ENCODE results near the gene ERCC3.

The ERCC3 gene

DNA sequence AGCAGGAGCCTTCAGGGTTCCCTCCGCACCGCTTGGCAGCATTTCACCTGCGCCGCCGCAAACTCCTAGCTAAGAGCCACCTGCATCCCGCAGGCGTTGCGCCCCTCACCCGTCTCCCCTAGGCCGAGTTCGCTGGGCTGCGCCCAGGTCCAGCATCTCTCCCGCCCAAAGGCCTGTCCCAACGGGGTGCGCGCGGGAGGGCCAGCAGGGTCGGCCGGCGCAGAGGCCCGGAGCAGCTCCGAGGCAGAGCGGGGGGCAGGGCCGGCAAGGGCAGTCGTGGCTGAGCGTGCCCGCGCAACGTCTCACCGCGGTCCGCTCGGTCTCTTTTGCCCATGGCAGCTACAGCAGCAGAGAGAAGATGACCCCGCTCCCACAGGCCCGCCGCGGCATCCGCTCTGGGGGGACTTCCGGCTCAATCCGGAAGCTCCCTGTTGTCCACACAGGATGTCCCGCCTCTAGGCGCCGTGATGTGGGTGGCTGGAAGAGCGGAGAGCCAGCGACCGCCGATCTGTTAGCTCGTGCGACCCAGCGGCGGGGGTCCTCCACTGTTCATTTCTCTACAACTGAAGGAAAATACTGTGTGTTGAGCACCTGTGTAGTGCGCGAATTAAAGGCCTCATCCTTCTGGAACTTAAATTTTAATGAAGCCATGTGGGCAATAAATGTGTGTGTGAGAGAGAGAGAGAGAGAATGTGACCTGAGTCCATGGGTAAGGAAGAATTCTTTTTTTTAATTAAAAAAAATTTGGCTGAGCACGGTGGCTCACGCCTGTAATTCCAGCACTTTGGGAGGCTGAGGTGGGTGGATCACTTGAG is at the start of gene ERCC3:
Gene ERCC3 (minus strand): TSS at position 397 of the 815 bp plus-strand sequence. CDS start 63 bp downstream, at position 334.
- TF ChIP-seq, protein P1, sequence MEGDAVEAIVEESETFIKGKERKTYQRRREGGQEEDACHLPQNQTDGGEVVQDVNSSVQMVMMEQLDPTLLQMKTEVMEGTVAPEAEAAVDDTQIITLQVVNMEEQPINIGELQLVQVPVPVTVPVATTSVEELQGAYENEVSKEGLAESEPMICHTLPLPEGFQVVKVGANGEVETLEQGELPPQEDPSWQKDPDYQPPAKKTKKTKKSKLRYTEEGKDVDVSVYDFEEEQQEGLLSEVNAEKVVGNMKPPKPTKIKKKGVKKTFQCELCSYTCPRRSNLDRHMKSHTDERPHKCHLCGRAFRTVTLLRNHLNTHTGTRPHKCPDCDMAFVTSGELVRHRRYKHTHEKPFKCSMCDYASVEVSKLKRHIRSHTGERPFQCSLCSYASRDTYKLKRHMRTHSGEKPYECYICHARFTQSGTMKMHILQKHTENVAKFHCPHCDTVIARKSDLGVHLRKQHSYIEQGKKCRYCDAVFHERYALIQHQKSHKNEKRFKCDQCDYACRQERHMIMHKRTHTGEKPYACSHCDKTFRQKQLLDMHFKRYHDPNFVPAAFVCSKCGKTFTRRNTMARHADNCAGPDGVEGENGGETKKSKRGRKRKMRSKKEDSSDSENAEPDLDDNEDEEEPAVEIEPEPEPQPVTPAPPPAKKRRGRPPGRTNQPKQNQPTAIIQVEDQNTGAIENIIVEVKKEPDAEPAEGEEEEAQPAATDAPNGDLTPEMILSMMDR (IDR thresholded peaks at IDR 0.05; ENCODE audit: insufficient read depth, low read depth, low read length, missing control alignments): no peak
- peak; percentile 91 for DNase-seq (ENCODE audit: low read depth)
- H3K4me3 ChIP-seq (ENCODE audit: low read depth, low read length): peak within 1 kb of the TSS; percentile 98

DNA sequence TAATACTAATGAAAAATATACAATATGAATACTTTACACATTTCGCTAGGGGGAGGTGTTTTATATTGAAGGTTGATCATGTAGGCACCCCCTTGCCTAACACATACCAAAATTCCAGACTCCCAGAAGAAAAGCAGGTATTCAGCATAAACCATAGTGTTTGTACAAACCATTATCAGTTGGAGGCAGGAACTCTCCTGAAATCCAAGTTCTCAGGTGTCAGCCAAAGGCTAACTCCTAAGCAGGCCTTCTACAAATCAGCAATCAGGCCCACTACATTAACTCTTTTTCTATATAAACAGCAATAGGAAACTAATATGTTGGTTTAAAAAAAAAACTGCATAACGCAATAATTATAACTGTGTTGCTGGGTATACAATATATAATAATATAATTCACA is 49.3 kb upstream of the ERCC3 start:
- DNase-seq (ENCODE audit: low read depth): no peak
- H3K4me3 ChIP-seq (ENCODE audit: low read depth, low read length): no peak overlapping the region
- TF ChIP-seq, protein P1 (IDR thresholded peaks at IDR 0.05; ENCODE audit: insufficient read depth, low read depth, low read length, missing control alignments): no peak

DNA sequence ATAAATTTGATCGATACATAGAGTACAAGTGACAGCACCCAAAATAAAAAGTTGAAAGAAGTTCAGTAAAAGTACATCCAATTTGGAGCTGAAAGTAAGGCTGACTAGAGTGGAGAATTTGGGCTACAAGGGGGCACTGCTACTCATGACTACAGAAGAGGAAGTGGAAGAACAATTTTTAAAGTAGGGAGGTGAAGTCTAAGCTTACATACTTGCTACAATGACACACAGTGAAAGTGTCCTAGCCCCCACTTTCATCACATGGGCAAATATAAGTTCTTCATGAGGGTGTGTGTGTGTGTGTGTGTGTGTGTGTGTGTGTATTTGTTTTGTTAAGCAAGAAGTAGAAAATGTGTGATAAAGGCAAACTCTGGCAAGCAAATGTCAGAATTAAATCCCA is 48.2 kb upstream of the ERCC3 start:
- H3K4me3 ChIP-seq (ENCODE audit: low read depth, low read length): no peak overlapping the region
- TF ChIP-seq, protein P1 (IDR thresholded peaks at IDR 0.05; ENCODE audit: insufficient read depth, low read depth, low read length, missing control alignments): no peak
- DNase-seq (ENCODE audit: low read depth): peak; percentile 64

DNA sequence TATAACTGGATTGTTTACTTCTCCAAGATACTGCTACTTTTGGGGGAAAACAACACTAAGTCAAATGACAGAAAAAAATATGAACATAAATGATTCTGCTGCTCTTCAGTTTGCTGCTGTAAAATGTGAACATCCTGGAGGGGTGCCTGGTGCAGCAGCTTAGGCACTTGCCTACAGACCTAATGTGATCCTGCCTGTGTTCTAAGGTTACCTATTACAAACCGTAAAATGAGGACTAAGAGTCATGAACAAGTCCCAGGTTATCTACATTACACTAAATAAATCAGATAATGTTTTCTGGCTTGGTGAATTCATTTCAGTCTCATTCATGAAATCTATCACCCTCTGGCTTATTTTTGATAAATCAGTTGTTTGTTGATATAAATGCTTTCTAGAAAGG is 38.4 kb upstream of the ERCC3 start:
- no peak for DNase-seq (ENCODE audit: low read depth)
- H3K4me3 ChIP-seq (ENCODE audit: low read depth, low read length): no peak overlapping the region
- TF ChIP-seq, protein P1 (IDR thresholded peaks at IDR 0.05; ENCODE audit: insufficient read depth, low read depth, low read length, missing control alignments): no peak

DNA sequence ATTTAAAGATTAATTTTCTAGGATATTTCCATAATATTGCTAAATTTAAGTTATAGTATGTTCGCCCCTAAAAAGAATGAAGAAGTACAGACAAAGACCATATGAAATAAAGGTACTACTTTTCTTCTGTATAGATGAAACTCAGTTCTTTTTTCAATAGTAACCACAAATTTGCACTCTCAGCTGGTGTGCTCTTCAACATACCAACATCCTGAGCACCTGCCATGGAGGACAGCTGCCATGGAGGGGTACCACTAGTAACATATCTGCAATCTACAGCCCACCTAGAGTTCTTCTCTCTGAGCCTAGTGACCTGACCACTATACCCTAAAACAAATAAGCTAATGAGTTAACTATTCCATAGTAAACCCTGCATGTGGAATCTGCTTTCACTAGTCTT is 36.8 kb upstream of the ERCC3 start:
- DNase-seq (ENCODE audit: low read depth): peak; percentile 21
- TF ChIP-seq, protein P1 (IDR thresholded peaks at IDR 0.05; ENCODE audit: insufficient read depth, low read depth, low read length, missing control alignments): no peak
- no peak overlapping the region for H3K4me3 ChIP-seq (ENCODE audit: low read depth, low read length)

DNA sequence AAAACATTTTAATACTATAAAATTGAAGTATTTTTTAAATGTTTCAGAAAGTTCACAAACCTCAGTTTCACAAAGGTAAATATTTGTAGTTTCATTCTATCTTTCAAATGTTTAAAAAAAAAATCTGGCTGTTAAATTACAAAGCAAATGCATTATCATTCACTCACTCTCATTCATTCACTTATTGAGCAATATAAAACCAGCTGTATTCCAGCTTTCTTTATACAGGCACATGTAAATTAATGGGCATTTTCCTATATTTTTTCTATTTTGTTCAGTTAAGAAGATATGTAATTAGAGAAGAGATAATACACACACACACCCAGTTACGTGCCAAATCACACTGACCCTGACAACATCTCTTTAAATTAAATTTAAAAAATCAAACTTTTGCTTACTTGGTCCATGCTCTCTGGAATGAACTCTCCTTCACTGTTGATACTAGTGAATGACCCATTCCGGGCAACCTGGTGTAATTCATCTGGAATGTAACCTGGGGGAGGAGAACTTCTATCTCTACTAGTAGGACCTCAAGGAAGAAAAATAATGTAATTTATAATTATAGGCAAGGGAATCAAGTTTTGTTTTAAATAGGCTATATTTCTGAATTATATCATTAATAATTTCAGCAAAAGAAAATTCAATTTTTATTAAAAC is 32.5 kb upstream of the ERCC3 start:
- no peak for DNase-seq (ENCODE audit: low read depth)
- H3K4me3 ChIP-seq (ENCODE audit: low read depth, low read length): no peak overlapping the region
- TF ChIP-seq, protein P1 (IDR thresholded peaks at IDR 0.05; ENCODE audit: insufficient read depth, low read depth, low read length, missing control alignments): no peak
